VCaP (cell line): ENCODE measurements around the gene FZD7.
A peak's percentile ranks its signal among the peaks of the same experiment; 100 is the strongest.

Source experiments
- H3K27ac ChIP-seq: fragments of 450-650 bp; 2 replicates; pipeline ENCODE4 v1.5.1; 2017
- CTCF ChIP-seq: fragments of 450-650 bp; conservative IDR thresholded peaks from 2 replicates; pipeline ENCODE4 v1.5.1; 2017; ENCODE audit warnings: mild to moderate bottlenecking, moderate library complexity

Gene FZD7

DNA sequence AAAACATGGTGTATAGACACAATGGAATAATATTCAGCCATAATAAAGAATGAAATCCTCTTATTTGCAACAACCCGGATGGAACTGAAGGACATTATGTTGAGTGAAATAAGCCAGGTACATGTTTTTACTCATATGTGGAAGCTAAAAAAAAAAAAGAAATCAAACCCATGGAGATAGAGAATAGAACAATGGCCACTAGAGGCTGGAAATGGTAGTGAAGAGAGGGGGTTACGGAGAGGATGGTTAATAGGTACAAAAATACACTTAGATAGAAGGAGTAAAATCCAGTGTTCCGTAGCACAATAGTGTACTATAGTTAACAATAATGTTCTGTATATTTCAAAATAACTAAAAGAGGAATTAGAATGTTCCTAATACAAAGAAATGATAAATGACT is 26.6 kb downstream of the FZD7 start:
- TF ChIP-seq CTCF = peak; percentile 63
- no peak overlapping the region for H3K27ac ChIP-seq

DNA sequence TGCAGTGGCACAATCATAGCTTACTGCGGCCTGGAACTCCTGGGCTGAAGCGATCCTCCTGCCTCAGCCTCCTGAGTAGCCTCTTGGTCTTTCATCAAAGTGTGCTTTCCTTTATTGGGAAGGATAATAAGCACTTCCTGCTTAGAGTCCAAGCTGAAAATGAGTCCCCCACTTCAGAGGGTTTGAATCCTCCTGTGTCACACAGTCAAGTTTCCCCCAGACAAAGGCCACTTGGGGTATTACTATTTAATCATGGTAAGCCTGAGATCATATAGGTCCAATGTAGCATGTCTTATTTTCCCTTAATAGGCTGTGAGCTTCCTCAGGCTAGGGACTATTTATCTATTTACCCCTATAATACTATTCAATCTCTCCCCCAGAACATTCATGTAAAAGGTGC is 28.0 kb downstream of the FZD7 start:
- H3K27ac ChIP-seq = no peak overlapping the region
- no peak for TF ChIP-seq CTCF

GRCh38 chr2:202064171-202064880 is 30.7 kb downstream of the FZD7 start:
- no peak overlapping the region for H3K27ac ChIP-seq
- no peak for TF ChIP-seq CTCF

- no peak overlapping the region for H3K27ac ChIP-seq
- no peak for TF ChIP-seq CTCF
Observed at GRCh38 chr2:202064881-202065230, 31.2 kb downstream of the FZD7 start.

DNA sequence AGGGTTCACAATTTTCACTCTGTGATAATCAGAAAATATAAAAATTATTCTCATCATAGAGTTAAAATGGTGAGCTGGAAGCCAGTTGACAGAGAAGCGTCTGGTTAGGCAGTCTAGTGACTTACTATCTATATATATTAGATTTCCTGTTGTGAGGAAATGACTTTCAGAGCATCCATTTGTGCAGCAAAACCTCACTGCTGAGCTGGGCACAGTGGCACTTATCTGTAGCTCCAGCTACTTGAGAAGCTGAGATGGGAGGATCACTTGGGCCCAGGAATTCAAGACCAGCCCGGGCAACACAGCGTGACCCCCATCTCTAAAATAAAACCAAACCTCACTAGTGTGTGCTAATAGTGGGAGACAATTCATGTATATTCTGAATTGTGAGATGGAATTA is 32.2 kb downstream of the FZD7 start:
- H3K27ac ChIP-seq = no peak overlapping the region

DNA sequence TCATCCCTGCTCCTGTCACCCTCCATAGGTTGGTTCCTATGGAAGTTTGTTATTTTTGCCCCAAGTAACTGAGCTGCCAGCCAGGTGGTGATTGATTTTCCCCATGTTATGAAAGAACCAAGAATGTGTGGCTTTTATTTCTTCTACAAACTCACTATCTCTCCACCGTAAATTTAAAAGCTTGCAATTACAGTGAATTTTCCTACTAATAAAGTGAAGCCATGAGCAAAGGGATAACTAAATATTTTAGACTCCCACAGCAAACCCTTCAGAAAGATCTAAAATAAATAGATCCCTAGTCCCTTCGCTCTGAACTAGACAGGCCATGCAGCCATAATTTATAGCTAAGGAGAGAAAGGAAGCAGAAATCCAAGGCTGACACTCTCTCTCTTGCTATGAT is 33.2 kb downstream of the FZD7 start:
- TF ChIP-seq CTCF = no peak
- no peak overlapping the region for H3K27ac ChIP-seq

More for the DNA sequence above, 32.2 kb downstream of the FZD7 start:
- no peak for TF ChIP-seq CTCF

DNA sequence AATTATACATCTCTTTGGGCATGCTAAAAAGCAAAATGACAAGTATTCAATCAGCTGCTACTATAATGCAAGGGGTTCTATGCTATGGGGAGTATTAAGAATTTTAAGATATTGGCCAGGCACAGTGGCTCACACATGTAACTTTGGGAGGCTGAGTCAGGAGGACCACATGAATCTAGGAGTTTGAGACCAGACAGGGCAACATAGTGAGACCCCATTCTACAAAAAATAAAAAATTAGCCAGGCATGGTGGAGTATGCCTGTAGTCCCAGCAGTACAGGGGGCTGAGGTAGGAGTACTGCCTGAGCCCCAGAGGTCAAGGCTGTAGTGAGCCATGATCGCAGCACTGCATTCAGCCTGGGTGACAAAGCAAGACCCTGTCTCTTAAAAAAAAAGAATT is 33.9 kb downstream of the FZD7 start:
- H3K27ac ChIP-seq = no peak overlapping the region
- TF ChIP-seq CTCF = no peak
